Measurements from ENCODE around the gene BORCS6. TPM values are rescaled to one million over a fixed set of nuclear protein-coding genes. Genes with fewer than 3 reads are reported as not detected.

The BORCS6 gene
- total and polyA plus RNA-seq, 9 of the 15 experiments (the other 6 are each of a cell fraction or from before 2014, with no cell fraction given), result 0.01 to 7.4 (median 2.3) TPM

GRCh38 chr17:8187517-8188262 is 2.3 kb downstream of the BORCS6 start:
- DNase-seq (ENCODE audit: extremely low read depth in 1 of 4, low spot score in 3 of 4) (peak; percentile 35 to 95 (median 56)), FAIRE-seq (peak; percentile 98), ATAC-seq (peak; percentile 69)
- no peaks in the 10 kb centered on the region for H3K27me3 ChIP-seq (ENCODE audit: control insufficient read depth in 2 of 2, insufficient read depth in 2 of 2, low read length in 2 of 2)
- H2AFZ ChIP-seq (ENCODE audit: low read depth, low read length), result peak overlapping the region; percentile 68
- H3K27ac ChIP-seq (ENCODE audit: extremely low read depth, low read depth, low read length), result peak overlapping the region; percentile 95
- CTCF ChIA-PET (ENCODE audit: low intra/inter-chr PET ratio), result interaction anchor here (0.6 kb wide), 1 partner anchor 51 kb away, joined by 3 read pairs; no protein-coding TSS in a partner anchor
- H3K4me2 ChIP-seq (ENCODE audit: insufficient read depth, low read length), result peak overlapping the region; percentile 100
- peaks cover 10% of the 10 kb centered on the region for H4K20me1 ChIP-seq (replicated peaks; ENCODE audit: control insufficient read depth, insufficient read depth, low read length)
- no peaks in the 10 kb centered on the region for H3K9me3 ChIP-seq (replicated peaks; ENCODE audit: control insufficient read depth, insufficient read depth, low read depth, low read length)
- H3K4me3 ChIP-seq, result peak overlapping the region; percentile 94
- under 1% methylated on average over 23 of the region's 25 CpGs for WGBS (ENCODE audit: insufficient coverage, low coverage, missing lambda C conversion rate)
- H3K79me2 ChIP-seq (ENCODE audit: control insufficient read depth, insufficient read depth, low read length), result peaks cover 18% of the 10 kb centered on the region
- POLR2A ChIA-PET, result interaction anchor here (1.6 to 2.9 kb wide), 4 partner anchors 14 to 68 kb away, joined by 4 to 27 read pairs (median 9); no protein-coding TSS in a partner anchor
- no peaks in the 10 kb centered on the region for H3K9me1 ChIP-seq (ENCODE audit: control insufficient read depth, insufficient read depth, low read length)
- H3K4me1 ChIP-seq (replicated peaks in 1 of 2; ENCODE audit: control insufficient read depth in 2 of 2, insufficient read depth in 2 of 2, low read length in 2 of 2), result peaks cover 30 to 33% of the 10 kb centered on the region in 2 experiments
- in situ Hi-C loops (cut with MboI) (no loop called here), intact Hi-C loops (cut with micrococcal nuclease) (loop anchor here (1.0 to 10.0 kb wide), 5 partner anchors 34 to 117 kb away; no protein-coding TSS in a partner anchor)
- BruUV-seq (replicated peaks), result TSS peak; percentile 100
- peak overlapping the region; percentile 81 to 93 for H3K9ac ChIP-seq (ENCODE audit: insufficient read depth in 1 of 2, low read depth in 2 of 2, low read length in 2 of 2)
- H3K36me3 ChIP-seq (ENCODE audit: control insufficient read depth, insufficient read depth, low read length), result no peaks in the 10 kb centered on the region
- TF ChIP-seq ZFP30 (CRISPR knock-in tag; IDR thresholded peaks at IDR 0.05; ENCODE audit: borderline replicate concordance) (no peak), ZNF407 (IDR thresholded peaks at IDR 0.05; ENCODE audit: low read depth) (peak; percentile 63; the same call in 1 of the 2 replicates), POLR2H (tag; IDR thresholded peaks at IDR 0.05; ENCODE audit: low read depth) (peak; percentile 100), ESRRA (IDR thresholded peaks at IDR 0.05; ENCODE audit: borderline replicate concordance, low read depth) (0 out of 2 replicates have a peak, but pooled peaks have one; percentile 34), DACH1 (IDR thresholded peaks at IDR 0.05; ENCODE audit: partially characterized antibody) (no peak), ARID3A (IDR thresholded peaks at IDR 0.05; ENCODE audit: borderline replicate concordance, low read depth, low read length) (no peak), FOXO4 (CRISPR knock-in tag; IDR thresholded peaks at IDR 0.05) (no peak), FUS (optimal IDR thresholded peaks at IDR 0.05; ENCODE audit: low read depth, low read length) (no peak)
